Measurements from ENCODE around the gene GALNT18.

The GALNT18 gene

GRCh38 chr11:11561991-11562390, 59.8 kb downstream of the GALNT18 start:
- DNase-seq: no peak

GRCh38 chr11:11558826-11559225, 63.0 kb downstream of the GALNT18 start:
- no peak for DNase-seq

- DNase-seq: no peak
Observed at GRCh38 chr11:11558396-11558795, 63.4 kb downstream of the GALNT18 start.

GRCh38 chr11:11555208-11555607, 66.6 kb downstream of the GALNT18 start:
- DNase-seq: no peak

GRCh38 chr11:11553573-11553972, 68.2 kb downstream of the GALNT18 start:
- no peak for DNase-seq

- no peak for DNase-seq
Observed at GRCh38 chr11:11552529-11553087, 69.2 kb downstream of the GALNT18 start.

GRCh38 chr11:11550534-11550933, 71.3 kb downstream of the GALNT18 start:
- no peak for DNase-seq

GRCh38 chr11:11545285-11546275, 76.2 kb downstream of the GALNT18 start:
- no peak for DNase-seq

- no peak for DNase-seq
Observed at GRCh38 chr11:11543656-11544055, 78.1 kb downstream of the GALNT18 start.

- DNase-seq: no peak
Observed at GRCh38 chr11:11540157-11540556, 81.6 kb downstream of the GALNT18 start.

- no peak for DNase-seq
Observed at GRCh38 chr11:11538277-11538960, 83.4 kb downstream of the GALNT18 start.

- DNase-seq: no peak
Observed at GRCh38 chr11:11537871-11538270, 83.9 kb downstream of the GALNT18 start.

- DNase-seq: no peak
Observed at GRCh38 chr11:11537372-11537771, 84.4 kb downstream of the GALNT18 start.

GRCh38 chr11:11536650-11537049, 85.2 kb downstream of the GALNT18 start:
- DNase-seq: no peak

GRCh38 chr11:11535611-11536010, 86.2 kb downstream of the GALNT18 start:
- DNase-seq: no peak

GRCh38 chr11:11534981-11535380, 86.8 kb downstream of the GALNT18 start:
- no peak for DNase-seq

- no peak for DNase-seq
Observed at GRCh38 chr11:11533751-11534150, 88.1 kb downstream of the GALNT18 start.

GRCh38 chr11:11533057-11533456, 88.7 kb downstream of the GALNT18 start:
- no peak for DNase-seq

- DNase-seq: no peak
Observed at GRCh38 chr11:11532574-11532973, 89.2 kb downstream of the GALNT18 start.

GRCh38 chr11:11531131-11531908, 90.5 kb downstream of the GALNT18 start:
- DNase-seq: no peak

GRCh38 chr11:11528986-11529385, 92.8 kb downstream of the GALNT18 start:
- DNase-seq: no peak

GRCh38 chr11:11525283-11525682, 96.5 kb downstream of the GALNT18 start:
- DNase-seq: no peak
